Measurements from ENCODE around the gene PLCL1. TPM values are rescaled to one million over a fixed set of nuclear protein-coding genes. Genes with fewer than 3 reads are reported as not detected.

PLCL1 gene
- polyA plus RNA-seq, 1 experiment, result 0.09 TPM

DNA sequence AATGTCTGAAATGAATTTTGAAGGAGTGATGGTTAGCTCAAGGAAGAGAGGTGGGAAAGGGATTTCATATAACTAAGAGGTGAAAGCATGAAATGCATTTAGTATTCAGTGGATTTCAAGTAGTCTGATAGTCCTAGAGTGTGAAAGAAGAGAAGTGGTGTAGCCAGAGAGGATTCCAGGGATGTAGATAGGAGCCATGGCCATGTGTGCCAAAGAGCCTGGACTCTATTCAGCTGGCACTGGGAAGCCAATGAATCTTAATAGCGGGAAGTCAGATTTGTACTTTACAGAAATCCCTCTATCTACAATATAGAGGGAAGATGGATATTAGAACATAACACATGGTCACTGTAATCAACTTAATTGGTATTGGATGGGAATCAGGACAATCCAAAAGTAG lies 10.9 kb upstream of the PLCL1 start:
- Histone ChIP-seq H3K36me3 (ENCODE audit: control insufficient read depth, insufficient read depth, low read length) (no peaks in the 10 kb centered on the region), H3K4me3 (ENCODE audit: low read depth, low read length) (no peak overlapping the region), H3K27me3 (ENCODE audit: control insufficient read depth, insufficient read depth, low read length) (no peaks in the 10 kb centered on the region)
- CTCF ChIA-PET, result interaction anchor here (2.2 kb wide), 1 partner anchor 11 kb away, joined by 5 read pairs; no protein-coding TSS in a partner anchor
- POLR2A ChIA-PET, result no interaction called here
- no peak for DNase-seq (ENCODE audit: low read depth)
- TF ChIP-seq, protein P1, sequence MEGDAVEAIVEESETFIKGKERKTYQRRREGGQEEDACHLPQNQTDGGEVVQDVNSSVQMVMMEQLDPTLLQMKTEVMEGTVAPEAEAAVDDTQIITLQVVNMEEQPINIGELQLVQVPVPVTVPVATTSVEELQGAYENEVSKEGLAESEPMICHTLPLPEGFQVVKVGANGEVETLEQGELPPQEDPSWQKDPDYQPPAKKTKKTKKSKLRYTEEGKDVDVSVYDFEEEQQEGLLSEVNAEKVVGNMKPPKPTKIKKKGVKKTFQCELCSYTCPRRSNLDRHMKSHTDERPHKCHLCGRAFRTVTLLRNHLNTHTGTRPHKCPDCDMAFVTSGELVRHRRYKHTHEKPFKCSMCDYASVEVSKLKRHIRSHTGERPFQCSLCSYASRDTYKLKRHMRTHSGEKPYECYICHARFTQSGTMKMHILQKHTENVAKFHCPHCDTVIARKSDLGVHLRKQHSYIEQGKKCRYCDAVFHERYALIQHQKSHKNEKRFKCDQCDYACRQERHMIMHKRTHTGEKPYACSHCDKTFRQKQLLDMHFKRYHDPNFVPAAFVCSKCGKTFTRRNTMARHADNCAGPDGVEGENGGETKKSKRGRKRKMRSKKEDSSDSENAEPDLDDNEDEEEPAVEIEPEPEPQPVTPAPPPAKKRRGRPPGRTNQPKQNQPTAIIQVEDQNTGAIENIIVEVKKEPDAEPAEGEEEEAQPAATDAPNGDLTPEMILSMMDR (IDR thresholded peaks at IDR 0.05; ENCODE audit: insufficient read depth, low read depth, low read length), result no peak

DNA sequence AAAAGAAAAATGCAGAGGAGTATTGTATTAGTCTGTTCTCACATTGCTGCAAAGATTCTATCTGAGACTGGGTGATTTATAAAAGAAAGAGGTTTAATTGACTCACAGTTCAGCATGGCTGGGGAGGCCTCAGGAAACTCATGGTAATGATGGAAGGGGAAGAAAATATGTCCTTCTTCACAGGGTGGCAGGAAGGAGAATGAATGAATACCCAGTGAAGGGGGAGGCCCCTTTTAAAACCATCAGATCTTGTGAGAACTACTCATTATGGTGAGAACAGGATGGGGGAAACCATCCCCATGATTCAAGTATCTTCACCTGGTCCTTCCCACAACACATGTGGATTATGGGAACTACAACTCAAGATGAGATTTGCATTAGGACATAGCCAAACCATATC lies 9.1 kb upstream of the PLCL1 start:
- CTCF ChIA-PET, result interaction anchor here (2.2 kb wide), 1 partner anchor 13 kb away, joined by 5 read pairs; no protein-coding TSS in a partner anchor
- Histone ChIP-seq H3K4me3 (ENCODE audit: low read depth, low read length) (no peak overlapping the region), H3K36me3 (ENCODE audit: control insufficient read depth, insufficient read depth, low read length) (no peaks in the 10 kb centered on the region), H3K27me3 (ENCODE audit: control insufficient read depth, insufficient read depth, low read length) (0 out of 2 replicates have a peak, but pooled peaks cover 2% of the 10 kb centered on the region)
- POLR2A ChIA-PET, result no interaction called here
- TF ChIP-seq, protein P1 (IDR thresholded peaks at IDR 0.05; ENCODE audit: insufficient read depth, low read depth, low read length), result no peak
- no peak for DNase-seq (ENCODE audit: low read depth)

DNA sequence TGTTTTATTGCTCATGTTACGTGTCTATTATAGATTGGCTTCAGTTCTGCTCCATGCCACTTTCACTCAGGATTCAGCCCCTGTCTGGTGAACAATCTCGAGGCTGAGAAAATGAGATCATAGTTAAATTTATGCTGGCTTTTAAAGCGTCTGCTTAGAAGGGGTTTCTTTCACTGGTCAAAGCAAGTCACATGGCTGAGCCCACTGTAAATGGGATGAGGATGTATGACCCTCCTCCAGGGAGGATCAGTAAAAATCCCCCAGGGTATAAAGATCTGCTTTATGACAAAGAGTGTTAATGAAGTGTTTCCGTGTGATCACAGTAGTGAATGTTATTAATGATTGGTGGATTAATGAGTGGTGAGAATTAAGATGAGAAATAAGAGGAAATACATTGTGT lies 6.2 kb upstream of the PLCL1 start:
- ChIA-PET CTCF (no interaction called here), POLR2A (no interaction called here)
- DNase-seq (ENCODE audit: low read depth), result no peak
- no peak overlapping the region for H3K4me3 ChIP-seq (ENCODE audit: low read depth, low read length)
- TF ChIP-seq, protein P1 (IDR thresholded peaks at IDR 0.05; ENCODE audit: insufficient read depth, low read depth, low read length), result no peak
- H3K36me3 ChIP-seq (ENCODE audit: control insufficient read depth, insufficient read depth, low read length), result no peaks in the 10 kb centered on the region
- 0 out of 2 replicates have a peak, but pooled peaks cover 2% of the 10 kb centered on the region for H3K27me3 ChIP-seq (ENCODE audit: control insufficient read depth, insufficient read depth, low read length)

DNA sequence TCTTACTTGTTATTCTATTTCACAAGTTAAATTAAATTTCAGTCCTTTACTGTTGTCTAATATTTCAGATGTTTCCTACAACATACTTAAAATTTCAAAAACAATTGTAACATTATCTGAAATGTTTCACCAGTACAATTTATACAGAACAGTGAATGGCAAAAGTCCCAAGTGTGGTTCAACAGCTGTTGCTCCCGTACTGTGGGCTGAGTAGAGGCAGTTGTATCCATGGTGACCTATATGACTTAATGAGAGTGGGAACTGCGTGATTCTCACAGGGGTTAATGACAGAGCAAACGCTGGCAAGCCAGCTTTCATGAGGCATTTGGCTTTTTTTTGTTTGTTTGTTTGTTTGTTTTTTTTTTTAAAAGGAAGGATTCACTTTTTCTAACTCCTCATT lies 5.3 kb upstream of the PLCL1 start:
- TF ChIP-seq, protein P1 (IDR thresholded peaks at IDR 0.05; ENCODE audit: insufficient read depth, low read depth, low read length), result no peak
- POLR2A ChIA-PET, result no interaction called here
- no peak for DNase-seq (ENCODE audit: low read depth)
- Histone ChIP-seq H3K36me3 (ENCODE audit: control insufficient read depth, insufficient read depth, low read length) (no peaks in the 10 kb centered on the region), H3K4me3 (ENCODE audit: low read depth, low read length) (no peak overlapping the region), H3K27me3 (ENCODE audit: control insufficient read depth, insufficient read depth, low read length) (0 out of 2 replicates have a peak, but pooled peaks cover 2% of the 10 kb centered on the region)
- CTCF ChIA-PET, result interaction anchor here (0.8 kb wide), 1 partner anchor 328 kb away, joined by 3 read pairs; no protein-coding TSS in a partner anchor

DNA sequence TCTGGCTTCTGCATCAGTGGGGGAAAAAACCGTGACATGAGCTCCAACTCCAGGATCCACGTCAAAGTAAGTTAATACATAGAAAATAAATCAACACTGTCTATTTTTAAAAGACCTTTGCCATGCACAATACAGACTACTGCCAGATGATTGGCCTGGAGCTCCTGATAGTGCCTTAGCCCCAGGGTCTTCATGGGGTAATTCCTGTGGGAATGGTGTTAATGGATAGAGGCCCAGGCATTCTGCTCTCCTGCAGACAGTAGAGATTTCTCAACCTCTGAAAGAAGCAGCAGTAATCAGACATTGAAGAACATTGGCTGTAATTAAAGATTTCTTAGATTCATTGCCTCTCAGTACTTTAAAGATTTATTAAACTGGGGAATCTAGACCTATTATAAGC lies 4.3 kb upstream of the PLCL1 start:
- 0 out of 2 replicates have a peak, but pooled peaks cover 2% of the 10 kb centered on the region for H3K27me3 ChIP-seq (ENCODE audit: control insufficient read depth, insufficient read depth, low read length)
- no peaks in the 10 kb centered on the region for H3K36me3 ChIP-seq (ENCODE audit: control insufficient read depth, insufficient read depth, low read length)
- ChIA-PET CTCF (no interaction called here), POLR2A (no interaction called here)
- no peak overlapping the region for H3K4me3 ChIP-seq (ENCODE audit: low read depth, low read length)
- TF ChIP-seq, protein P1 (IDR thresholded peaks at IDR 0.05; ENCODE audit: insufficient read depth, low read depth, low read length), result no peak
- DNase-seq (ENCODE audit: low read depth), result no peak
